LNCaP clone FGC (cell line): Measurements from ENCODE around the gene C3orf38.
A peak's percentile ranks its signal among the peaks of the same experiment; 100 is the strongest.

Experiments used
- DNase-seq: peaks from one replicate; pipeline ENCODE4 v3.0.0-alpha.2; 2011; ENCODE audit warnings: low read depth
- H3K4me3 ChIP-seq: 2 replicates; pipeline ENCODE4 v1.5.1; 2011; ENCODE audit warnings: mild to moderate bottlenecking, low read depth, low read length, control low read depth
- CTCF ChIP-seq: IDR thresholded peaks from 2 replicates; pipeline ENCODE4 v1.5.1; 2012; ENCODE audit warnings: mild to moderate bottlenecking; ENCODE audit not compliant: control insufficient read depth, insufficient read depth; ENCODE audit errors: extremely low read depth

Gene C3orf38

GRCh38 chr3:88198121-88198520 is 48.4 kb downstream of the C3orf38 start:
- TF ChIP-seq CTCF = no peak
- no peak overlapping the region for H3K4me3 ChIP-seq
- DNase-seq = no peak

- peak; percentile 39 for DNase-seq
- peak; percentile 99 for TF ChIP-seq CTCF
- H3K4me3 ChIP-seq = no peak overlapping the region
These were observed 53.9 kb downstream of the C3orf38 start for GRCh38 chr3:88203642-88204055.
